Stimulated activated CD8-positive, alpha-beta memory T cell treated with anti-CD3 and anti-CD28 coated beads, Interleukin-2, amount 100 ng/mL, for 48 hours (primary cell): ENCODE measurements around the gene CSTPP1.
"Not testable (repeated sequence)": the region's sequence is repeated elsewhere in the genome, so short reads cannot be mapped to it uniquely, and the experiment has no call there.

Experiments
- DNase-seq, 2 donors: peaks; one replicate each; pipeline ENCODE4 v3.0.0-alpha.2; 2020; ENCODE audit warnings: low read depth in 2 of 2

The CSTPP1 gene

DNA sequence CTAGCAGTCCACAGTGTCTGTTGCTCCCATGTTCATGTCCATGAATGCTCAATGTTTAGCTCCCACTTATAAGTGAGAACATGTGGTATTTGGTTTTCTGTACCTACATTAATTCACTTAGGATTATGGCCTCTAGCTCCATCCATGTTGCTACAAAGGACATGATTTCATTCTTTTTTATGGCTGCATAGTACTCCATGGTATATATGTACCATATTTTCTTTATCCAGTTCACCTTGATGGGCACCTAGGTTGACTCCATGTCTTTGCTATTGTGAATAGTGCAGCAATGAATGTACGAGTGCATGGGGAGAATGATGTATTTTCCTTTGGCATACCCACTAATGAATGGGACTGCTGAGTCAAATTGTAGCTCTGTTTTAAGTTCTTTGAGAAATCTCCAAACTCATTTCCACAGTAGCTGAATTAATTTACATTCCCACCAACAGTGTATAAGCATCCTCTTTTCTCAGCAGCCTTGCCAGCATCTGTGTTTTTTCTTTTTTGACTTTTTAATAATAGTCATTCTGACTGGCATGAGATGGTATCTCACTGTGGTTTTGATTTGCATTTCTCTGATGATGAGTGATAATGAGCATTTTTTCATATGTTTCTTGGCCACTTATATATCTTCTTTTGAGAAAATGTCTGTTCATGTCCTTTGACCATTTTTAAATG lies 53.4 kb downstream of the CSTPP1 start:
- DNase-seq: not testable (repeated sequence)

DNA sequence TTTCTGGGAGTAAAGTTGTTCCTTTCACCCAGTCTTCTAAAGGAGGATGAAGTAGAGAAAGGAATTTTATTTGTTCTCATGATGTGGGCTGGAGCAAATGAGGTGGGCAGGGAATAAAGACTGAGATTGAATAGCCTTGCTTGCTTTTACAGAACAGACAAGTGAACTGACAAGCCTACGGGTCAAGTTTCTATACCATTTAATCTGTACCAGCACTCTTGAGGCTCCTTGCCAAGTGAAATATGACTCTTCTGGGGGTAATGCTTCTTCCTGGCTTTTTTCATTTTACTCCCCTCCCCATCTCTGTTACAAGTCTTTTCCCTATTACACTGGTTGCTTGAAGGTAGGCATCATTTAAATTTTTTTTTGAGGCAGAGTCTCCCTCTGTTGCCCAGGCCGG lies 54.8 kb downstream of the CSTPP1 start:
- no peak for DNase-seq

DNA sequence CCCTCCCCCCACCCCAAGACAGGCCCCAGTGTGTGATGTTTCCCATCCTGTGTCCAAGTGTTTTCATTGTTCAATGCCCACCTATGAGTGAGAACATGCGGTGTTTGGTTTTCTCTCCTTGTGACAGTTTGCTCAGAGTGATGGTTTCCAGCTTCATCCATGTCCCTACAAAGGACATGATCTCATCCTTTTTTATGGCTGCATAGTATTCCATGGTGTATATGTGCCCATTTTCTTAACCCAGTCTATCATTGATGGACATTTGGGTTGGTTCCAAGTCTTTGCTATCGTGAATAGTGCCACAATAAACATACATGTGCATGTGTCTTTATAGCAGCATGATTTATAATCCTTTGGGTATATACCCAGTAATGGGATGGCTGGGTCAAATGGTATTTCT lies 55.8 kb downstream of the CSTPP1 start:
- not testable (repeated sequence) for DNase-seq

DNA sequence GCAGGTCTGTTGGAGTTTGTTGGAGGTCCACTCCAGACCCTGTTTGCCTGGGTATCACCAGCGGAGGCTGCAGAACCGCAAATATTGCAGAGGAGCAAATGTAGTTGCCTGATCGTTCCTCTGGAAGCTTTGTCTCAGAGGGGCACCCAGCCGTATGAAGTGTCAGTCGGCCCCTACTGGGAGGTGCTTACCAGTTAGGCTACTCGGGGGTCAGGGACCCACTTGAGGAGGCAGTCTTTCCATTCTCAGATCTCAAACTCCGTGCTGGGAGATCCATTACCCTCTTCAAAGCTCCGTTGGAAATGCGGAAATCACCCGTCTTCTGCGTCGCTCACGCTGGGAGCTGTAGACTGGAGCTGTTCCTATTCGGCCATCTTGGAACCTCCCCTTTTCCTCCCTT lies 61.2 kb downstream of the CSTPP1 start:
- not testable (repeated sequence) for DNase-seq

DNA sequence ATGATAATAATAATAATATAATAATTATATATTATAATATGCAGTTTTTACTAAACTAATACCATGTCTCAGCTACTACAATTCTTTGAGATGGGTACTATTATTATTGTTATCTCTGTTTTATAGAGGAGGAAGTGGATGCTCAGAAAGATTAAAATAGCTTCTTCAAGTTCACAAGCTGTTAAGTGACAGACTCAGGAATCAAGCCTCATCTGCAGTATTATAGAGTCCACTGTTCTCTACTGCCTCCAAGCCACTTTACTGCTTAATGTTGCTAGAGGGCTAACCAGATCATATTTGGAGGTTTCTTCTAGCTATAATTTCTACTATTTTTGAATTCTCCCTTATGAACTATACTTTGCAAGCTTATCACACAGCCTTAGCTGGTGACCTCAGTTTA lies 62.7 kb downstream of the CSTPP1 start:
- DNase-seq: no peak

DNA sequence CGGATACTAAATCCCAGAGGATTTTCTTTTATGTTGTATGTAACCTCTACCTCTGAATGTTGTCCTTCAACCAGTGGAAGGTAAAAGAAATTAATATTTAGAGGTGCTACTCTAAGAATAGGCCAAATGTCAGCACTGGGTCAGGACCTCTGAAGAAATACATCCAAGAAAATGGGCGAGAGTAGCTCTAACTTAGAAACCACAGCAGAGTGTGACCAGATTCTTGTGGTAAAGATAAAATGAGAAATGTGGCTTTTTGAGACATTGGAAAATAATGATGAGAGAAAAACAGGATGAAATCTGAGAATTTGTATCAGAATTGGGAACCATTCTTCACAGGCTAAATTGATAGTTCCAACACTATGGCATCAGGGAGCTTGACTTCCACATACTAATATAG lies 63.5 kb downstream of the CSTPP1 start:
- DNase-seq: no peak

DNA sequence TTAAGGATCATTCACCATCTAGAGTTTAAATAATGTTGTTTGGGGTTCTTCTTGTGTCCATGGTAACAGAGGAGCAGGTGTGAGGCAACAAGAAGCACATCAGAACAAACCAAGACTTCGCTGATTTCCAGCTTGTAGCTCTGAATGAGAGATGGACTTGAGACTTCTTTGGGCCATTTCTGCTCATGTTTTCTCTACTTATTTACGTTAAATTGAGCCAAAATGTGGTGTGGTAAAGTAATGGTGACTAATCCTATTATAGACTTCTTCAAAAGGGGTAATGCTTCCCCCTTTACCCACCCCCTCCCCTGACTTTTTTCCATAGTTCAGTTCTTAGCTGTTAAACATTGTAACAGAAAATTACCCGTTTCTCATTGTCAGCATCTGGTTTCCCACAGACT lies 65.2 kb downstream of the CSTPP1 start:
- DNase-seq: no peak

DNA sequence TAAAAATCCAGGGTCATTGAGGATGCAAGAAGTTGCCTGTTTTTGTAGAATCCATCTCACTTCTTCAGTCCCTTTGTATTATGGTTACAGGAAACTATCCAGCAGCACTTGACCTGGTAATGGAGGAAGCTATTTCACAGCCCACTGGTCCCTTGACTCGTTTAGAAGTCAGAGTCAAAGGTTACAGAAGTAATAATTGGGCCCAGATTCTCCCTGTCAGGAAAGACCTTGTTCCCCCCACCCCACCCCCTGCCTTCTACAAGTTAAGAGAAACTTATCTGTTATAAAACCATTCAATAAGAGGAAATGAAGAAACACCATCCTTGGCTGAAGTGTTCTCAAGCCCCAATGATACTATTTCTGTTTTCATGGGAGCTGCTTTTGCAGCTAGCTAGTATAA lies 65.8 kb downstream of the CSTPP1 start:
- DNase-seq: no peak

DNA sequence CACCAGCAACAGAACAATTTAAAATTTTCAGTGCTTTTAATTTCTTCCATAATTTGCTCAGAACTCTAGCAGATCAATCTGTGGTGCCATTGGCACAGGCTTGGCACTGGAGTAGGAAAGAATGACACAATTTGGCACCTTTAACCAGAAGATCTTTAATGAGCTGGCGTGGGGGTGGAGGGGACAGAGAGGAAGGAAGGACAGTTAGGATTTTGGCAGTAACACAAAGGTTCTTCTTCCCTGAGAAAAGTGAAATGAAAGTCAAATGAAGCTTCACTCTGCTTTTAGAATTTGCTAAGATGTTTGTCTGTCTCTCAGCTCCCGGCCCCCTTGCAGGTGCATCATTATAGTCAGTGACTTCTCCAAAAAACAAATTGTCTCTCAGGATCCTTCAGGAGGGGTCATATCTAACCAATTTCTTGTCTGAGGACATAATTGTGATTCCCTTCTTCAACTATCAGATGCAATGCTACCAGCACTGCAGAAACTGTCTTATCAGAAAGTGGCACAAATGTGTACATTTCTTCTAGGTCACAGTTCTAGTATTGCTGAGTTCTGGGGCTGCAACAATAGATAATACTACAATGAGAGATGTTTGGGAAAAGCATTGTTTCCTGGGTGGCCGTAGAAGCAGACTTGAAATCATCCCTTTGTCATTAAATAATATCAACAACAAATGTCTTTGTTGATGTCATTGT lies 66.8 kb downstream of the CSTPP1 start:
- DNase-seq: peak in 1 of 2 donors; percentile 1

DNA sequence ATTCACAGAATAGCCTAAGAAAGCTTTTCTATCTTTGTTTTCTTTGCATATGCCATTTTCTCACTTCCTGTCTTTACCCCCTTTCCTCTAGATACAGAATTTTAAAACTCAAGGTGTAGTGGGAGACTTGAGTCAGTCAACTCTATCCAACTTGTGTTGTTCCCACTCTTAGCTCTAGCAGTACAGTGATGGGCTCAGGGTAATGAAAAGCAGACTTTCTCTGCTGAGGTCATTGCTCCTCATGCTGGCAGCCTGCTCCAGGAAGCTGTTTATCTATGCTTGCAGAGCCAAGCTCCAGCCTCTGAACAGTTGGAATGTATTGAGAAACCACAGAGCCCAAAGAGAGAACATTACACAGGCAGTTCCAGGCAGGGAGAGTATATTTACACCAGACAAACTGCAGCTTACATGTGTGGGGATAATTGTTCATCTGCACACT lies 68.1 kb downstream of the CSTPP1 start:
- DNase-seq: no peak

DNA sequence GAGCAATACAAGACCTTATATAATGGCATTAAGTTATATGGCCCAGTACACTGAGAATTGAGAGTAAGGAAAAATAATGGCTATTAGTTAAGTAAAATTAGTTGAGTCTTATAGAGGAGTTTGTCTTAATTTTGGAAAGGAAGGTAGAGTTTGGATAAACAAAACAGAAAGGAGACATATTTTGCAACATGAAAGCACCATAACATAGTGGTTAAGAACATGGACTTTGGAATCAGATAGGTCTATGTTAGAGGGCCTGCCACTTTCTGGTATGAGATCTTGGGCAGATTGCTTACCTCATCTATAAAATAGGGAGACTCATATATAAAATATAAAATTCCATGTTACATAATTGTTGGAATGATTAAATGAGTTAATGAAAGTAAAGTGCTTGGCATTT lies 68.9 kb downstream of the CSTPP1 start:
- no peak for DNase-seq

DNA sequence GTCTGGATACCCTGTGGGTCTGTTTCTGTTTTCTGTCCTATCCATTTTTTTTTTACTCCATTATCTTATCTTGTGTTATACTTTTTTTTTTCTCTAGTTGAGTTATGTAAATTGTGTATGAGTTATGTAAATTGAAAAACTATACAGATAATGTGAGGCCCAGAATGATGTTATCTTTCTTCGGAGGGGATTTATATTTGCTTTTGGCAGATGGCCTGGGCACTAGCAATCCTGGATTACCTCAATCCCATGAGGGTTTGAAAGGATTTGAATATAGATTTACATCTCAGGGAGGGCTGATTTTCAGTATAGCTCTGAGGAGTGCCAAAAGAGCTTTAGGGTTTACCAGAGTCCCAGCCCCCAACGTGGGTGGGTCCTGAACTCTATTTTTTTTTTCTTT lies 71.0 kb downstream of the CSTPP1 start:
- DNase-seq: no peak

DNA sequence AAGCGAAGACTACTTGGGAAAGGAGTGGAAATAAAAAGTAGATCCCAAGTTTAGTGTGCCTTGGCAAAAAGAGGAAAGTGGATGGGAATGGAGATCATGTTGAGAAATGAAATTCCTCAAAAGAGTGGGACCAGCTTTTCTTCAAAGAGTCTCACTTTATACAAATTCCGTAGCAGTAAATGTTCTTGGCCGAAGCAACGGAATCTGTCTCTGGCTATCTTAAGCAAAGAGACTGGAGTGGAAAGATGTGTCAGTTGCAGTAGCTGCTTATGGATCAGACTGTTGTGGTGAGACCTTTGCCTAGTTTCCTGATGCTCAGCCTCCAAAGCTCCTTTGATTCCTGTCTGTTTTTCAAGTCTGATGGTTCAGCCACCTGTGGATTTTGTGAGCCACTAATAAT lies 73.6 kb downstream of the CSTPP1 start:
- no peak for DNase-seq

DNA sequence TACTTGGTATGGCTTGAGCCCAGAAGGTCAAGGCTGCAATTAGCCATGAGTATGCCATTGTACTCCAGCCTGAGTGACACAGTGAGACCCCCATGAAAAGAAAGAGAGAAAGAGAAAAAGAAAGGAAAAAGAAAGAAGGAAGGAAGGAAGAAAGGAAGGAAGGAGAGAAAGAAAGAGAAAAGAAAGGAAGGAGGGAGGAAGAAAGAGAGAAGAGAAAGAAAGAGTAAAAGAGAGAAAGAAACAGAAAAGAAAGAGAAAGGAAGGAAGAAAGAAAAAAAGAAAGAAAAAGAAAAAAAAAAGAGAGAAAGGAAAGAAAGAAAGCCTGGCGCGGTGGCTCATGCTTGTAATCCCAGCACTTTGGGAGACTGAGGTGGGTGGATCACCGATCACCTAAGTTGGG lies 77.5 kb downstream of the CSTPP1 start:
- DNase-seq: no peak

DNA sequence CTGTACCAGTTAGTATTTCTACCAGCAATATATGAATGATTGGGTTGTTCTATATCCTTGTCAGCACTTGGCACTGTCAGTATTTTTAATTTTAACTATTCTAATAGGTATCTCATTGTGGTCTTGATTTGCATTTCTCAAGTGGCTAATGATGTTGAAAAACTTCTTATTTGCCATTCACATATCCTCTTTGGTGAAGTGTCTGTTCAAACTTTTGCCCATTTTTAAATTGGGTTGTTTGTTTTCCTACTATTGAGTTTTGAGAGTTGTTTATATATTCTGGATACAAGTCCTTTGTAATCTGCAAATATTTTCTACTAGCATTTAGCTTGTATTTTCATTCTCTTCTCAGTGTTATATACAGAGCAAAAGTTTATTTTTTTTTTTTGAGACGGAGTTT lies 82.1 kb downstream of the CSTPP1 start:
- DNase-seq: no peak

DNA sequence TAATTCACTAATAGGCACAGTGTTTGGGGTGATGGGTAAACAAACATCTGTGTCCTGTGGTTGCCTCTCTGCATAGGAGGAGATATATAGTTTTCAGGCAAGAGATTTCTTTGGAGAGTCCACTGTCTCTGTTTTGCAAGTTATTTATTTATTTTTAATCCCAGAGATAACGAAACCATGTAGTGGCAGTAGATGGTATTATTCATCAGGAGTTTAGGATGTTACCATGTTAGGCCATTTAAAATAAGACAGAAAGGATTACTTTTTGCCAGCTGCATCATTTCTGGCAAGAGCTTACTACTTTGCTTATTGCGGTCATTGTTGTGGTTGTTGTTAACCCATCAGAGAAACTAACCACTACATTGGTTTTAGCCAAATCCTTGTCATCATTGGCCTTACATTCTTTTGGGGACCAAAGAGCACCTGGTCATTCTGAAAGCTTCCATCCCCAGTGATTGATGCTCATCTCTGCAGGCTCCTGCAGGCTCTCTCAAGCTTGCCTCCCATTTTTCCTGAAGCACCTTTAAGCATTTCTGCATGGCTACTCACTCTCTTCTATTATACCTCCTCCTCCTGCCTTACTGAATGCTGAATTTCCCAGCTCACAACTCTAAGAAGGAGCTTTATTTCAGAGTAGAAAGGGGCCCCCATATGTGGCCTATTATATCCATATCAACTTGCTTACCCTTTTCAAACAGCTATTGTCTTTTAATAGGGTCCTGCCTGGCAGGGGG lies 84.4 kb downstream of the CSTPP1 start:
- no peak for DNase-seq

DNA sequence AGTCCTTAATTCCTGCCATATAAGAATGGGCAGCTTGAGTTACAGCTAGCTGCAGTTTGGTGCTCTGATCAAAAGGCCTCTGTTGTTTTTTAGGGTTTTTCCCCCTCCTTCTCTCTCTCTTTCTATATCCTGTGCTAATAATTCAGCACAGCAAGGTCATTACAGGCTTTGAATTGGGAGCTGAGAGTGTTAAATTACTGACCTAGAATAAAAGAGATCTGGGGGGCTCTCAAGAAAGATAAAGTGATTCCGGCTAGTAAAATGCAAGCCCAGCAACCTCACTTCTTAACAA lies 84.9 kb downstream of the CSTPP1 start:
- no peak for DNase-seq

DNA sequence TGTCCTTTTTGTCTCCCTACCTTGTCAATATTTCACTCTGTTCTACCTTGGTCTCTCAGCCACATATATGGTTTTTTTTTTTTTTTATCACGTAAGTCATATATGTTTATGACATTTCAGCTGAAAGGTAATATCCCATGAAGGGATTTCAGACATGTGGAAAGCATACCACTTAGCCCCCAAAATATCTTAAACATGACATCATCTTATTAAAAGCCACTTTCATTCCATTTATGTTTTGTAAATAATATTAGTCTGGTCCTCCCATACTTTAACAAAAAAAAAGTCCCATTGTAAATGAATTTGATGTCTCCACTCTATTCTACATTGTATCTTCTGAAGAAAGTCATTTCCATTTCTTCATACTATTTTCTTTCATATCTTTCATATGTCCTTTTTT lies 85.4 kb downstream of the CSTPP1 start:
- no peak for DNase-seq

DNA sequence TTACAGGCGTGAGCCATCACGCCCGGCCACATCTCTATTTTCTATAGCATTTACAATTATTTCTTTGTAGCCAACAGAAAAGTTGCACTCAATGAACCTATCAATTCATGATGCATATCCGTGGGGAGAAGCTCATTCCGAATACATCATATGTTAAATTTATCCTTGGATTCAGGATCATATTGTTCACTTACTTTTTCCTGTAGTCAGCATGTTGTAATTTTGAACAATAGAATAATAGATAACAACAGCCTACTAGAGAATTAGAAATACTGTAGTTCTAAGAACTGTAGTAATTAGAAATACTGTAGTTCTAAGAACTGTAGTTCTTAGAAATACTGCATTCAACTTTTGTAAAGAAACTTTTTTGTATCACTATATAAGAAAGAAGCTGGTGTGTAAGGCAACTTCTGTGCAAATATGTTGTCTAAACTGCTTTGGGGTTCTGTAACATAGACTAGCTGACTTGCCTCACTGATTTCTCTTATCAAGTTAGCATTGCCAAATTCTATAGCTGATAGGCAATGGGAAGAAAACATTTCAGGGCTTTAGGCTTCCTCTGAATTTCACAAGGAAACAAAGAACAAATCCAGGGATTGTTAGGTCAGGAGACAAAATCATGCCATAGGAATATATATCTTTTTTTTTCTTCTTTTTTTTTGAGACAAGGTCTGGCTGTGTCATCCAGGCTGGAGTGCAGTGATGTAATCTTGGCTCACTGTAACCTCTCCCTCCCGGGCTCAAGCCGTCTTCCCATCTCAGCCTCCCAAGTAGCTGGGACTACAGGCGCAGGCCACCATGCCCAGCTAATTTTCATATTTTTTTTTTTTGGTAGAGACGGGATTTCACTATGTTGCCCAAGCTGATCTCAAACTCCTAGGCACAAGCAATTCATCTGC lies 91.9 kb downstream of the CSTPP1 start:
- no peak for DNase-seq

DNA sequence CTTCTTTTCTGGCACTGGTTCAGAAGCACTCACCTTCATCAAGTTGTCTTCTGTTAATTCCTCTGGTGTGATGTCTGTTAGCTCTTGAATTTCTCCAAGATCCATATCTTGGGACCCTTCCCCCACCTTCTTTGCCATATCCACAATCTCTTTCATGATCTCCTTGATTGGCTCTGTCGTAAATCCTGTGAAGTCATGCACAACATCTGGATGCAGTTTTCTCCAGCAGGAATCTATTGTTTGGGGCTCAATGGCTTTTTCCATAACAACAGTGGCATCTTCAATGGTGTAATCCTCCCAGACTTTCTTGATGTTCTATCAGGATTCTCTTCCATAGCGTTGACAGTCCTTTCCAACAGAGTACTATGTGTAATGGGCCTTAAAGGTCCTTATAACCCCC lies 96.9 kb downstream of the CSTPP1 start:
- no peak for DNase-seq

DNA sequence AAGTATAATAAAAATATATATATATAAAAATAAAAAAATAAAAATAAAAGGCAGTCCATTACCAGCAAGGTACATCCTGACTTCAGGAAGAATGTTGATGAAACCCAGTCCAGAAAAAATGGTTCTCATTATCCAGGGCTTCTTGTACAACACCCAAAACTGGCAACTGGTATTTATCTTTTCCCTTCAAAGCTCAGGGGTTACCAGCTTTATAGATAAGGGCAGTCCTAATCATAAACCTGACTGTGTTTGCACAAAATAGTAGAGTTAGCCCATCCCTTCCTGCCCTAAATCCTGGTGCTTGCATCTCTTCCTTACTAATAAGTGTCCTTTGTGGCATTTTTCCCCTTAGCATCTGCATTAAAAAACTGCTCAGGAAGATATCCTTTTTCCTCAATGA lies 97.5 kb downstream of the CSTPP1 start:
- DNase-seq: no peak

DNA sequence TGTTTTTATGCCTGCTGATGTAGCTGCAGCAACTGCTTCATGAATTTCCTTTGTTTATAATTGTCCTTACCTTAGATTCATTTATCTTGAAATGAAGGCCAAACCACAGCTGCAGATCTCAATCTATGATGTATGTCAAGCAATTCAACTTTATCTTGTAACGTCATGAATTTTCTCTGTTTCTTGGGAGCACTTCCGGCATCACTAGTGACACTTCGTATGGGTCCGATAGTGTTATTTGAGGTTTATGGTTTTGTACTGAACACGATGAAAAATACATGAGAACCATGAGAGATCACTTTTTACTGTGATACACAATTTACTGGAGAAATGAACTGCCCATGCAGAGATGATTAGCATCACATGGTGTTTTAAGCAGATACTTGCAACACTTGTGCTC lies 98.5 kb downstream of the CSTPP1 start:
- DNase-seq: no peak
